Measurements from ENCODE around the gene NEK6. TPM values are rescaled to one million over a fixed set of nuclear protein-coding genes. Genes with fewer than 3 reads are reported as not detected.

The NEK6 gene
- polyA plus RNA-seq, 2 of the 4 experiments (the other 2 are of a cell fraction), result 26.1 to 33.7 TPM

- TF ChIP-seq MAX (IDR thresholded peaks at IDR 0.05) (peak; percentile 91), E2F6 (IDR thresholded peaks at IDR 0.05; ENCODE audit: borderline replicate concordance, low read depth) (0 out of 2 replicates have a peak, but pooled peaks have one; percentile 44), GATA3 (IDR thresholded peaks at IDR 0.05; ENCODE audit: borderline replicate concordance) (peak; percentile 40; the same call in 1 of the 2 replicates), RAD21 (conservative IDR thresholded peaks at IDR 0.05 in 1 of 2, IDR thresholded peaks at IDR 0.05 in 1 of 2) (peak; percentile 14 to 36; a peak in 3 of 5 replicates), CEBPB (IDR thresholded peaks at IDR 0.05) (no peak), FOSL2 (IDR thresholded peaks at IDR 0.05) (peak; percentile 16; the same call in 1 of the 2 replicates), FOSL2 (CRISPR knock-in tag; IDR thresholded peaks at IDR 0.05) (peak; percentile 70), SMC3 (IDR thresholded peaks at IDR 0.05) (no peak), MYC (IDR thresholded peaks at IDR 0.05; ENCODE audit: borderline replicate concordance, low read length) (0 out of 2 replicates have a peak, but pooled peaks have one; percentile 56)
- H3K9me3 ChIP-seq, result no peaks in the 10 kb centered on the region
- DNase-seq (ENCODE audit: low read depth in 1 of 2, low spot score in 1 of 2) (peak; percentile 56 to 79), FAIRE-seq (no peak), ATAC-seq (peak; percentile 79 to 82)
- H3K4me2 ChIP-seq, result peak overlapping the region; percentile 78
- ChIA-PET POLR2A (no interaction called here), CTCF (interaction anchor here (0.9 to 3.2 kb wide), 4 partner anchors 8 to 140 kb away, joined by 3 to 19 read pairs (median 3); no protein-coding TSS in a partner anchor)
- H3K27ac ChIP-seq, result peak overlapping the region; percentile 76 to 84
- 0 out of 3 replicates have a peak overlapping the region, but pooled peaks have one; percentile 4 for H3K4me3 ChIP-seq
- 6% methylated on average over 15 of the region's 15 CpGs for WGBS (ENCODE audit: missing lambda C conversion rate)
- peaks cover 61% of the 10 kb centered on the region for H3K4me1 ChIP-seq
These were observed 9.6 kb downstream of the NEK6 start for GRCh38 chr9:124267271-124267807.

GRCh38 chr9:124268248-124268647 is 10.5 kb downstream of the NEK6 start:
- ChIA-PET POLR2A (no interaction called here), CTCF (interaction anchor here (3.2 kb wide), 1 partner anchor 141 kb away, joined by 19 read pairs; no protein-coding TSS in a partner anchor)
- 95% methylated on average over 3 of the region's 3 CpGs for WGBS (ENCODE audit: missing lambda C conversion rate)
- DNase-seq (ENCODE audit: low read depth in 1 of 2, low spot score in 1 of 2), result no peak
- TF ChIP-seq USF2 (IDR thresholded peaks at IDR 0.05) (no peak), HOXA7 (CRISPR knock-in tag; IDR thresholded peaks at IDR 0.05) (no peak)
- H3K27ac ChIP-seq, result peak overlapping the region; percentile 76 to 84; a peak in 5 of 6 replicates
- no peak overlapping the region; the same call in 2 of the 3 replicates for H3K4me2 ChIP-seq
- no peak for ATAC-seq
- no peaks in the 10 kb centered on the region for H3K9me3 ChIP-seq
- H3K4me3 ChIP-seq, result no peak overlapping the region
- peaks cover 52% of the 10 kb centered on the region for H3K4me1 ChIP-seq
- FAIRE-seq, result no peak

- no peaks in the 10 kb centered on the region for H3K9me3 ChIP-seq
- ChIA-PET POLR2A (no interaction called here), CTCF (interaction anchor here (3.2 kb wide), 1 partner anchor 142 kb away, joined by 19 read pairs; no protein-coding TSS in a partner anchor)
- H3K4me2 ChIP-seq, result no peak overlapping the region
- FAIRE-seq, result no peak
- WGBS (ENCODE audit: missing lambda C conversion rate), result 89% methylated on average over 13 of the region's 13 CpGs
- no peak overlapping the region for H3K4me3 ChIP-seq
- no peak for ATAC-seq
- DNase-seq (ENCODE audit: low read depth in 1 of 2, low spot score in 1 of 2), result no peak
- peaks cover 48% of the 10 kb centered on the region for H3K4me1 ChIP-seq
- H3K27ac ChIP-seq, result peak overlapping the region in 1 of 2 experiments; percentile 84; a peak in 2 of 6 replicates
- TF ChIP-seq MYC (IDR thresholded peaks at IDR 0.05; ENCODE audit: borderline replicate concordance, low read length) (no peak), ZNF302 (CRISPR knock-in tag; IDR thresholded peaks at IDR 0.05) (no peak), ELK1 (IDR thresholded peaks at IDR 0.05; ENCODE audit: low read depth, low read length) (no peak), FOSB (CRISPR knock-in tag; IDR thresholded peaks at IDR 0.05) (no peak), POLR2A (IDR thresholded peaks at IDR 0.05; ENCODE audit: low read length) (no peak), TP53 (CRISPR knock-in tag; IDR thresholded peaks at IDR 0.05) (no peak), BHLHE40 (IDR thresholded peaks at IDR 0.05; ENCODE audit: low read depth, low read length) (no peak), E2F6 (IDR thresholded peaks at IDR 0.05; ENCODE audit: borderline replicate concordance, low read depth) (no peak), HOXA7 (CRISPR knock-in tag; IDR thresholded peaks at IDR 0.05) (no peak), KDM1A (IDR thresholded peaks at IDR 0.05; ENCODE audit: low read depth) (no peak), REST (IDR thresholded peaks at IDR 0.05) (no peak), GATA3 (IDR thresholded peaks at IDR 0.05; ENCODE audit: borderline replicate concordance) (no peak), HEYL (CRISPR knock-in tag; IDR thresholded peaks at IDR 0.05) (no peak), BCL3 (IDR thresholded peaks at IDR 0.05) (no peak), SREBF2 (IDR thresholded peaks at IDR 0.05) (no peak), RARB (CRISPR knock-in tag; IDR thresholded peaks at IDR 0.05) (no peak), USF2 (IDR thresholded peaks at IDR 0.05) (no peak)
These were observed 10.9 kb downstream of the NEK6 start for GRCh38 chr9:124268661-124269060.
